Central memory CD8-positive, alpha-beta T cell (primary cell): ENCODE measurements around the gene NR3C1.

Experiments
- ATAC-seq: fragments of 150-1000 bp; cut with Tn5 transposase; replicated peaks from 2 replicates; pipeline ENCODE4 v1.10.0; 2022; ENCODE audit warnings: mild to moderate bottlenecking, moderate FRiP score, moderate number of reproducible peaks; ENCODE audit not compliant: poor library complexity, severe bottlenecking; ENCODE audit errors: extremely low read depth
- DNase-seq, 2 donors: peaks; one replicate each; pipeline ENCODE4 v3.0.0; 2021; ENCODE audit warnings: low spot score in 2 of 2
- H3K27ac Mint-ChIP-seq: one replicate; pipeline ENCODE4 v1.8.0; 2022; ENCODE audit warnings: low read depth, mild to moderate bottlenecking, moderate library complexity, mixed read lengths
- H3K27me3 Mint-ChIP-seq: one replicate; pipeline ENCODE4 v1.8.0; 2022; ENCODE audit warnings: mixed read lengths
- H3K36me3 Mint-ChIP-seq: one replicate; pipeline ENCODE4 v1.8.0; 2022; ENCODE audit warnings: mild to moderate bottlenecking, moderate library complexity, mixed read lengths; ENCODE audit not compliant: insufficient read depth
- H3K4me1 Mint-ChIP-seq: one replicate; pipeline ENCODE4 v1.8.0; 2022; ENCODE audit warnings: mixed read lengths
- H3K4me3 Mint-ChIP-seq: one replicate; pipeline ENCODE4 v1.8.0; 2022; ENCODE audit warnings: mild to moderate bottlenecking, moderate library complexity, mixed read lengths
- H3K9me3 Mint-ChIP-seq: one replicate; pipeline ENCODE4 v1.8.0; 2022; ENCODE audit warnings: mixed read lengths

Gene NR3C1

GRCh38 chr5:143434261-143435209, 31.0 kb upstream of the NR3C1 start:
- Mint-ChIP-seq H3K9me3 (no peaks in the 10 kb centered on the region), H3K4me3 (peak overlapping the region; percentile 84), H3K4me1 (peaks cover 48% of the 10 kb centered on the region), H3K27ac (peak overlapping the region; percentile 89), H3K27me3 (no peaks in the 10 kb centered on the region), H3K36me3 (peaks cover 8% of the 10 kb centered on the region)
- peak; percentile 81 for ATAC-seq
- DNase-seq = peak in 1 of 2 donors; percentile 31

- DNase-seq (no peak), ATAC-seq (no peak)
- peaks cover 48% of the 10 kb centered on the region for H3K4me1 Mint-ChIP-seq
- H3K36me3 Mint-ChIP-seq = peaks cover 8% of the 10 kb centered on the region
- H3K27me3 Mint-ChIP-seq = no peaks in the 10 kb centered on the region
- H3K27ac Mint-ChIP-seq = peak overlapping the region; percentile 89
- H3K9me3 Mint-ChIP-seq = no peaks in the 10 kb centered on the region
- H3K4me3 Mint-ChIP-seq = peak overlapping the region; percentile 84
Observed at GRCh38 chr5:143433670-143434069, 30.2 kb upstream of the NR3C1 start.

- DNase-seq (no peak), ATAC-seq (no peak)
- no peak overlapping the region for H3K4me3 Mint-ChIP-seq
- no peaks in the 10 kb centered on the region for H3K27me3 Mint-ChIP-seq
- H3K4me1 Mint-ChIP-seq = peaks cover 48% of the 10 kb centered on the region
- H3K27ac Mint-ChIP-seq = no peak overlapping the region
- H3K36me3 Mint-ChIP-seq = peaks cover 10% of the 10 kb centered on the region
- no peaks in the 10 kb centered on the region for H3K9me3 Mint-ChIP-seq
Observed at GRCh38 chr5:143432658-143433239, 29.3 kb upstream of the NR3C1 start.

GRCh38 chr5:143431789-143432188, 28.3 kb upstream of the NR3C1 start:
- H3K36me3 Mint-ChIP-seq = peaks cover 10% of the 10 kb centered on the region
- no peak overlapping the region for H3K4me3 Mint-ChIP-seq
- H3K4me1 Mint-ChIP-seq = peaks cover 47% of the 10 kb centered on the region
- H3K27me3 Mint-ChIP-seq = no peaks in the 10 kb centered on the region
- H3K27ac Mint-ChIP-seq = no peak overlapping the region
- DNase-seq = no peak
- no peaks in the 10 kb centered on the region for H3K9me3 Mint-ChIP-seq
- ATAC-seq = no peak

- Mint-ChIP-seq H3K4me1 (peaks cover 23% of the 10 kb centered on the region), H3K36me3 (peaks cover 6% of the 10 kb centered on the region), H3K9me3 (no peaks in the 10 kb centered on the region), H3K27ac (no peak overlapping the region), H3K27me3 (no peaks in the 10 kb centered on the region), H3K4me3 (no peak overlapping the region)
- DNase-seq (no peak), ATAC-seq (no peak)
Observed at GRCh38 chr5:143428738-143429420, 25.4 kb upstream of the NR3C1 start.

- DNase-seq = no peak
- Mint-ChIP-seq H3K4me1 (peaks cover 18% of the 10 kb centered on the region), H3K27me3 (no peaks in the 10 kb centered on the region), H3K4me3 (no peak overlapping the region), H3K27ac (no peak overlapping the region), H3K36me3 (peaks cover 6% of the 10 kb centered on the region), H3K9me3 (no peaks in the 10 kb centered on the region)
- no peak for ATAC-seq
Observed at GRCh38 chr5:143428155-143428554, 24.7 kb upstream of the NR3C1 start.

GRCh38 chr5:143427122-143427735, 23.7 kb upstream of the NR3C1 start:
- Mint-ChIP-seq H3K27me3 (no peaks in the 10 kb centered on the region), H3K4me1 (peaks cover 18% of the 10 kb centered on the region), H3K4me3 (no peak overlapping the region), H3K36me3 (peaks cover 6% of the 10 kb centered on the region), H3K27ac (no peak overlapping the region), H3K9me3 (no peaks in the 10 kb centered on the region)
- DNase-seq (no peak), ATAC-seq (no peak)

- H3K27me3 Mint-ChIP-seq = no peaks in the 10 kb centered on the region
- no peak overlapping the region for H3K27ac Mint-ChIP-seq
- no peaks in the 10 kb centered on the region for H3K9me3 Mint-ChIP-seq
- H3K36me3 Mint-ChIP-seq = peaks cover 1% of the 10 kb centered on the region
- no peak for ATAC-seq
- peaks cover 13% of the 10 kb centered on the region for H3K4me1 Mint-ChIP-seq
- no peak overlapping the region for H3K4me3 Mint-ChIP-seq
- DNase-seq = no peak
Observed at GRCh38 chr5:143426437-143426991, 23.0 kb upstream of the NR3C1 start.

- Mint-ChIP-seq H3K4me3 (no peak overlapping the region), H3K4me1 (peaks cover 9% of the 10 kb centered on the region), H3K36me3 (peaks cover 1% of the 10 kb centered on the region), H3K27ac (no peak overlapping the region), H3K27me3 (no peaks in the 10 kb centered on the region), H3K9me3 (no peaks in the 10 kb centered on the region)
- DNase-seq (no peak), ATAC-seq (no peak)
Observed at GRCh38 chr5:143425835-143426234, 22.3 kb upstream of the NR3C1 start.

GRCh38 chr5:143418140-143418866, 14.8 kb upstream of the NR3C1 start:
- H3K27ac Mint-ChIP-seq = no peak overlapping the region
- H3K4me3 Mint-ChIP-seq = no peak overlapping the region
- peaks cover 9% of the 10 kb centered on the region for H3K4me1 Mint-ChIP-seq
- no peaks in the 10 kb centered on the region for H3K9me3 Mint-ChIP-seq
- H3K27me3 Mint-ChIP-seq = no peaks in the 10 kb centered on the region
- no peak for DNase-seq
- no peak for ATAC-seq
- H3K36me3 Mint-ChIP-seq = no peaks in the 10 kb centered on the region

GRCh38 chr5:143417503-143418139, 14.1 kb upstream of the NR3C1 start:
- Mint-ChIP-seq H3K9me3 (no peaks in the 10 kb centered on the region), H3K4me1 (peaks cover 9% of the 10 kb centered on the region), H3K36me3 (no peaks in the 10 kb centered on the region), H3K4me3 (no peak overlapping the region), H3K27me3 (no peaks in the 10 kb centered on the region), H3K27ac (no peak overlapping the region)
- DNase-seq (no peak), ATAC-seq (no peak)
